ENCODE data around the gene FERMT3.
A peak's percentile ranks its signal among the peaks of the same experiment; 100 is the strongest.

The FERMT3 gene

DNA sequence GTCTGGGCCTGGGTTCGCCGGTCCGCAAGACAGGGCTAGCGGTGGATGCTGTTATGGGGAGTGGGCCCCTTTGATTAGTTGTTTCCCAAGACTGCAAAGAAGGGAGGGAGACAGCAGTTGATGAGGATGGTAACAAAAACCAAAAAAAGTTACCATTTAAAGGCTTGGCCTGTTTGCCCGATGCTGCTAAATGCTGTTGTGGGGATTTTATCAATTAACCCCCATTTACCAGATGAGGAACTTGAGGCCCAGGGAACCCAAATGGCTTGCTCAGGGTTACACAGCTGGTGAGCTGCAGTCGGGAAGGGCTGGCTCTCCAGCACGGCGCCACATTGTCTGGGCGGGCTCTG is 16.1 kb downstream of the FERMT3 start:
- DNase-seq = no peak

DNA sequence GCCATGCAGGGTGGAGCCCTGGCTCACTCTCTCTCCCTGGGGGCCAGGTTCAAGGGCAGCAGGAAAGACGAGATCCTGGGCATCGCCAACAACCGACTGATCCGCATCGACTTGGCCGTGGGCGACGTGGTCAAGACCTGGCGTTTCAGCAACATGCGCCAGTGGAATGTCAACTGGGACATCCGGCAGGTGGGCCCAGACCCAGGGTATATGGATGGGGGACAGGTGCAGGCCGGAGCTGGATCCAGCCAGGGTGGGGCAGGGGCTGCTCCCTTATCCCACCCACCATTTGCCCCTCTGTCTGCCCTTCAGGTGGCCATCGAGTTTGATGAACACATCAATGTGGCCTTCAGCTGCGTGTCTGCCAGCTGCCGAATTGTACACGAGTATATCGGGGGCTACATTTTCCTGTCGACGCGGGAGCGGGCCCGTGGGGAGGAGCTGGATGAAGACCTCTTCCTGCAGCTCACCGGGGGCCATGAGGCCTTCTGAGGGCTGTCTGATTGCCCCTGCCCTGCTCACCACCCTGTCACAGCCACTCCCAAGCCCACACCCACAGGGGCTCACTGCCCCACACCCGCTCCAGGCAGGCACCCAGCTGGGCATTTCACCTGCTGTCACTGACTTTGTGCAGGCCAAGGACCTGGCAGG is 16.6 kb downstream of the FERMT3 start:
- no peak for DNase-seq

DNA sequence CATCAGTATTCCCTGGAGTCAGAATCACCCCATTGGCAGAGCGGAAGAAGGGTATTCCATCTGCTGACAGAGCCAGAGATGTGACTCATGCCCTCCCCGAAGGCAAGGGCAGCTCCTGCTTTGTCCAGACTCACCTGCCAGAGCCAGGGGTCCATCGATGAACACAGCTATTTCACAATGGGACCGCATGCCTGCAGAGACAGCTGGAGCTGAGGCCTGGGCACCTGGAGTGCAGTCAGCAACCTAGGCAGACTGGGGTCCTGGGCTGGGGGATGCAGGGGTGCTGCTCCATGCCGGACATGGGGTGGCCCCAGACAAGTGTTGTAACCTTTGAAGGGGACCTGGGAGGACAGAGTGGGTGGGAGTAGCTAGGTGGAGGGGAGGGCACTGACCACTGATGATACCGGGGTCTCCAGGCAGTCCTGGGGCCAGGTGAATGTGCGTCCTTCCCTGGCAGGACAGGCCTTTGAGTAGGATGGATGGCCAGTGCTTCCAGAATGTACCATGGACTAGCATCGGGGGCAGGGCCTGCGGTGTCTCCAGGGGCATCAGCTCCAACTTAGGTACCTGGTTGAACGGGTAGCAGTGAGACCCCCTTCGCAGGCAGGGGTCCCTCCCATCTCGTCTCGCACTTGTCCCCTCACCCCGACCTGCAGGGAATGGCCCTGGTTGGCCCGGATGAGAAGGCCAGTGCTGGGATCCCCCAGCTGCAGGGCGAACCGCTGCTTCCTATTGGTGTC is 17.8 kb downstream of the FERMT3 start:
- no peak for DNase-seq

DNA sequence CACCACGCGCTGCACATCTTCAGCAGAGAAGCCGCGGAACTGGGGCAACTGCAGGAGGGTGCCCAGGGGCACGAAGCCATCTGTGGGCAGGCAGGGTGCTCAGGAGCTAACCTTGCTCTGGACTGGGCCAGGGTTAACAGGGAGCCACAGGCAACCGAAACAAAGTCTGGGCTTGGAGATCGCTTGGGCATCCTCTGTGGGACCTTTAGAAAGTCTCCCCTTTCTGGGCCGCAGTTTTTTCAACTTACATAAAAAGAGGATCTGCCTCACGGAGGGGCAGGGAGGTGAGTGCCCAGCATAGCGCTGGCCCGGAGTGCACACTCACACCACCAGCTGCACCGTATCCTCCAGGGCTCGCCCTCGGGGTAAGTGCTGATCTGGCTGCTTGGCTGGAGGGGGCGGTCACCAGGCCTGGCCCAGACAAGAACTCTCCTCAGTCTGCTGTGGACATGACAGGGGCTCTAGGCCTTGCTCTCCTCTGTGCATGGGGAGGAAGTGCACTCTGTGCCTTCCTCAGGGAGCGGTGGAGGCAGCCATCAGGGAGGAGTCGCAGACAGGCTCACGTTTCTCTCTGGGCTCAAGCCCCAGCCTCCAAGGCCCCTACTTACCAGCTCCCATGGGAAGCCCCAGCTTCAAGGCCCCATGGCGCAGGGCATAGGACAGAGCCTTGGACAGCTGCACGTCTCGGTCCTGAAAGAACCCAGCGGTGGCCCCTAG is 18.5 kb downstream of the FERMT3 start:
- no peak for DNase-seq

DNA sequence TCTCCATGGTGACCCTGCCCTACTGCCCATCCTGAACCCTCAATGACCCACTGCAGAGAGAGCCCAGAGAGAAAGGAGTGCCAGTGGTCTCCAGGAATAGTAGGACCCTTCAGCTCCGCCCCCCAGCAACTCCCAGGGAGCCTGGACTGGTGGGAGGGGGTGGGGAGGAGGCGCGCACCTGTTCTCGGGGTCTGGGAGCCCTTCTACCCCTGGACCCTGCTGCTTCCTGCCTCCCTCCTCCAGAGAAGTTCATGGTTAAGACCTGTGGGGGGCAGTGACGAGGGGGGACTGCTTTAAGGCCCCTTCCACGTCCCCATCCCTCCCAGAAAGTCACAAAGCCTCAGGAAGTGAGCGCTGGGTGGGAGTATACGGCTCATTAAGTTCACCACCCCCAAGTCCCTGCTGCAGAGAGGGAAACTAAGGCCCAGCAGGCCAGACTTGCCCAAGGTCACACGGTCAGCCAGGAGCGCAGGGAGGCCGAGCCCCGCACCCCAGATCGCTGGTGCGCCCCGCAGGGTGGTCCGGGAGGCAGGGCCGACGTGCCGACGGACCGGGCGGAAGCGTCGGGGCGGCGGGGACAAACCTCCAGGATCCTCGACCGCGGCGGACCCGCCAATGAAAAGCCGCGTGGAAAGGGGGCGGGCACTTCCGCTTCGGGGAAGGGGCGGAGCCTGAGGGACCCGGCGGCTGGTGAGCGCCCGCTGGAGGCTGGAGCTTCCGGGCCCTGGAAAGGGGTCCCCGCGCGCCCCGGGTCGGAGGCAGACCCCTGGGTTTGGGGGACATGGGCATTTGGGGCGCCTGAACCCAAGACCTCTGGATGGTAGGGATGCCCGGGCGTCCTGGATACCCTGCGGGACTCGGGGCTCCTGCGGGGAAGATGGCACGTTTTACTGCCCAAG is 19.3 kb downstream of the FERMT3 start, which contains the start of the genes NUDT22 and TRPT1:
NUDT22 (plus strand) TSS at position 667 of the 899 bp plus-strand sequence. CDS start 379 bp downstream, outside the sequence.
TRPT1 (minus strand) TSS at position 579 of the 899 bp plus-strand sequence; CDS start at position 253, 326 bp downstream.
- peak; percentile 25 for DNase-seq

DNA sequence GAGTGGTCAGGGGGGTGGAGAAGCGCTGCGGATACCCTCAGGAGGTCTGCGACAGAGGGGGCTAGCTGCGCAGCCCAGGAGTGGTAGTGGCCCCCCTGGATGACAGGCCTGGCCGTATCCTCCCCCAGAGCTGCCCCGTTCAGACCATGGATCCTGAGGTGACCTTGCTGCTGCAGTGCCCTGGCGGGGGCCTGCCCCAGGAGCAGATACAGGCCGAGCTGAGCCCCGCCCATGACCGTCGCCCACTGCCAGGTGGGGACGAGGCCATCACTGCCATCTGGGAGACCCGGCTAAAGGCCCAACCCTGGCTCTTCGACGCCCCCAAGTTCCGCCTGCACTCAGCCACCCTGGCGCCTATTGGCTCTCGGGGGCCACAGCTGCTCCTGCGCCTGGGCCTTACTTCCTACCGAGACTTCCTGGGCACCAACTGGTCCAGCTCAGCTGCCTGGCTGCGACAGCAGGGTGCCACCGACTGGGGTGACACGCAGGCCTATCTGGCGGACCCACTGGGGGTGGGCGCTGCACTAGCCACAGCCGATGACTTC is 20.1 kb downstream of the FERMT3 start:
- DNase-seq = no peak

DNA sequence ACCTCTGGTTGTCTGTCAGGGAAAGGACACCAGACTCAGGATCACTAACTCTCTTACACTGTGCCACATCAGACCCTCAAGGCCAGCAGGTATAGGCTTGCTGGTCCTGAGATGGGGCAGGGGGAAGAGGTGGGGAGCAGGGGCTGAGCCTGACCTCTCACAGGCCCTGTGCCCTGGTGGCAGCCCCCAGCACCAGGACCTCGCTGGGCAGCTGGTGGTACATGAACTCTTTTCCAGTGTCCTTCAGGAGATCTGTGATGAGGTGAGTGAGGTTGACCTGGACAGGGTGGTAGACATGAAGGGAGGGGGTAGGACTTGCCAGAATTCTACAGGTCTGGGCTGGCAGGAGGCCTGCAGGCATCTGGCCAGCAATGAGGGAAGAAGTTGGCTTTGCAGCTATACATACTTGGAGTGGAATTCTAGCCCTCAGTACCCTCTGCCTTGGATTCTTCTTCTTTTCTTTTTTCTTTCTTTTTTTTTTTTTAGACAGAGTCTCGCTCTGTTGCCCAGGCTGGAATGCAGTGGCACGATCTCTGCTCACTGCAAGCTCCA is 21.0 kb downstream of the FERMT3 start:
- no peak for DNase-seq

DNA sequence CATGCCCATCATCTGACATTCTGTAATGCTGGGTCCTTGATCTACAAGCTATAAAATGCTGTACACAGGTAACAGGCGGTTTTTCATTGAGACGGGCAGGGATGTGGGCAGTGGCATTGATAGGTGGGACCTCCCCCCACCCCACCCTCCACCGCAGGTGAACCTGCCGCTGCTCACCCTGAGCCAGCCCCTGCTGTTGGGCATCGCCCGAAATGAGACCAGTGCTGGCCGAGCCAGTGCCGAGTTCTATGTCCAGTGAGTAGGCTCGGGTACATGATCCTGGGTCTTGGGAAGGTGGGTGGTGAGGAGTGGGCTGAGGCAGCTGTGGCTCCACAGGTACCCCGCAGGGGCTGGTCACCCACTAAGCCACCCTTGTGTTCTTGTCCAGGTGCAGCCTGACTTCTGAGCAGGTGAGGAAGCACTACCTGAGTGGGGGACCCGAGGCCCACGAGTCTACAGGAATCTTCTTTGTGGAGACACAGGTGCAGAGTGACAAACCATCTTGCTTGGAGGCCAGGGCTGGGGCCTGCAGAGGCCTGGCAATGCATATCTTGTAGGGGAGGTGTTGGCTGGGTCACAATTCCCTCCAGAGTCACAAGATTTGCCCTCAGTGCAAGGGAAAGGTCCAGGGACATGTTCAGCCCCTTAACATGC is 22.7 kb downstream of the FERMT3 start:
- no peak for DNase-seq

DNA sequence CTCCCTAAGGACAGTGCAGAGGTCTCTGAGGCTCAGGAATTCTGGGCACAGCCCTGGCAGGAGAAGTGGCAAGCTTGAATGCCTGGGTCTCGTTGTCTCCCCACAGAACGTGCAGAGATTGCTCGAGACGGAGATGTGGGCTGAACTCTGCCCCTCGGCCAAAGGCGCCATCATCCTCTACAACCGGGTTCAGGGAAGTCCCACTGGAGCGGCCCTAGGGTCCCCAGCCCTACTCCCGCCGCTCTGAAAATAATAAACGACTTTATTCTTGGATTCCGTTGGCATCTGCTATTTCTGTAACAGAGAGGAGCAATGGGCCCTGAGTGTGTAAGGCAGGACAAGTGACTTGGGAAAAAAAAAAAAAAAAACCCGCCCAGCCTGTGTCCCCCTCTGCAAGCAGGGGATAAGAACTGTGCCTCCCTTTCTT is 23.2 kb downstream of the FERMT3 start:
- no peak for DNase-seq

DNA sequence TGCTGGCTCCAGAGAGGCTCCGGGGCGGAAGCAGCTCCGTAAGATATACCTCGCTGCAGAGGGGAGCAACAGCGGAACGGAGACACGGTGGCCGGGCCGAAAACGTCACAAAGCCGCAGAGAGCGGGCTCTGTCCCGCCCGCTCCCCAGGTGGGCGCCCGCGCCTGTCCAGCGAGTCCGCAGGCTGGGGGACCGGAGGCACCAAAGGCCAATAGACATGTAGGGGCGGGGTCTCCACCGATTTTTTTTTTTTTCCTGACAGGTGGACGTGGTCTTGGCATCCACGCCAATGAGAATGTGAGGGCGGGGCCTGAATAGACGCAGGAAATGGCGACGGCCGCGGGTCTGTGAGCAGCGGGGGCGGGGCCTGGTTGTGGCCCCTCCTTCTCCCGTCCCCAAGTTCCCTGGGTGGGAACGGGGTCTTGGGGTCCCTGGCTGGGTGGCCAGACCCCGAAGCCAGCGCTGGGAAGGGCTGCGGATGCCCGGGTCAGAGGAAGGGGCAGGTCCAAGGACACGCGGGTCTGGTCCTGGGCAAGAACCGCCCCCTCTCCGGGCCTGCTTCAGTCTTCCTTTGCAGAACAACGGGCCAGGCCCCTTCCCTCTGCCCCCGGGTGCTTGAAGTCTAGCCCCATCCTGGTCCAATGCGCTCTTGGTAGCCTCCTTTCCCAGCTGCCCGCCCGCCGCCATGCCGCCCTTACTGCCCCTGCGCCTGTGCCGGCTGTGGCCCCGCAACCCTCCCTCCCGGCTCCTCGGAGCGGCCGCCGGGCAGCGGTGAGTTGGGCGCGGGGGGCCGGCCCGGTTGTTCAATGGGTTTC is 23.9 kb downstream of the FERMT3 start, which contains the start of gene DNAJC4:
DNAJC4 (plus strand) TSS at position 378 of the 814 bp plus-strand sequence; CDS start at position 685, 307 bp downstream.
- DNase-seq = peak; percentile 61

DNA sequence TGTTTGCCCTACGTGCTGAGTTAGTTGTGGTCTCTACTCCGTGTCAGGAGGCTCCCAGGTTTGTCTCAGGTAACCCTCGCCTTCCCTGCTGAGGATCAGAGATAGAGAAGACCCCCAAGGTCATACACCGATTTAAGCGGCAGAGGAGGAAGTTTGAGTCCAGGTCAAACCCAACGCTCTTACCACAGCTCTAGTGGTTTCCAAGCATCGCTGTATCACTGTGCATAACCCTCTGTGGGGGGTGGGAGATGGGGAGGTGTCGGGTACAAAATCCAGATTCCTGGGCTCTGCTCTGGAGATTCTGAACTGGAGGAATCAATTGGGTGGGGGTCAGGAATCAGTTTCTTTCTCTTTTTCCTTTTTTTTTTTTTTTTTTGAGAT is 24.5 kb downstream of the FERMT3 start:
- no peak for DNase-seq

DNA sequence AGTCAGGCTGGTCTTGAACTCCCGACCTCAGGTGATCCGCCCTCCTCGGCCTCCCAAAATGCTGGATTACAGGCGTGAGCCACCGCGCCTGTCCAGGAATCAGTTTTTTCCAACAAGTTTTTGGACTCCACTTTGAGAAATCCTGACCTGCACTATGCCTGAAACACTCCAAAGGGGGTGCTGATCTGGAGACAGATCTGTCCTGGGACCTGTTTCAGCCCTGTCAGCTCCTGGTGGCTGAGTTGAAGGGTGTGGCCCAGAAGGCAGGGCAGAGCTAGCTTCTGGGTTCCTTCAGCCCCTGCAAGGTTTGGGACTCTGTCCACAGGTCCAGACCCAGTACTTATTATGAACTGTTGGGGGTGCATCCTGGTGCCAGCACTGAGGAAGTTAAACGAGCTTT is 25.0 kb downstream of the FERMT3 start:
- DNase-seq = no peak

DNA sequence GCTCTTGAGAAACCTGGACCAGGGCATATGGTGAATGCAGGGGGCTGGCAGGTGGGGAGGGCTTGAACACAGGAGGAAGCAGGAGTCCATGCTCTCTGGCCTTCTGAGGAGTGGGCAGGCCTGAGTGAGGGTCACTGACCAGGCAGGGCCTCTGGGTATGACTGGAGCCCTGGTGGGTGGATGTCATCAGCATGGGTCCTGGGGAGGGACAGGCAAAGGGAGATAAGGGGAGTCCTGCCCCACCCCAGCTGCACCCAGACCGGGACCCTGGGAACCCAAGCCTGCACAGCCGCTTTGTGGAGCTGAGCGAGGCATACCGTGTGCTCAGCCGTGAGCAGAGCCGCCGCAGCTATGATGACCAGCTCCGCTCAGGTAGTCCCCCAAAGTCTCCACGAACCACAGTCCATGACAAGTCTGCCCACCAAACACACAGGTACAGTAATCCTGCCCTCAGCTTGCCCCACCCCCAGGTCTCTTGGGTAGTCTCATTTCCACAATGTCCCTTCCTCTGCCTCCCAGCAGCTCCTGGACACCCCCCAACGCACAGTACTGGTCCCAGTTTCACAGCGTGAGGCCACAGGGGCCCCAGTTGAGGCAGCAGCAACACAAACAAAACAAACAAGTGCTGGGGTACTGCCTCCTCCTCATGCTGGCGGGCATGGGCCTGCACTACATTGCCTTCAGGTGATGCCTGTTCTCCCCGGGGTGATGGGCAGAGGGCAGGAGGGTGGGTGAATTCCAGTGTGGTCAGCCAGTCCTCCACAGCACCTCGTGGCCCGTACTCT is 25.9 kb downstream of the FERMT3 start:
- DNase-seq = no peak

DNA sequence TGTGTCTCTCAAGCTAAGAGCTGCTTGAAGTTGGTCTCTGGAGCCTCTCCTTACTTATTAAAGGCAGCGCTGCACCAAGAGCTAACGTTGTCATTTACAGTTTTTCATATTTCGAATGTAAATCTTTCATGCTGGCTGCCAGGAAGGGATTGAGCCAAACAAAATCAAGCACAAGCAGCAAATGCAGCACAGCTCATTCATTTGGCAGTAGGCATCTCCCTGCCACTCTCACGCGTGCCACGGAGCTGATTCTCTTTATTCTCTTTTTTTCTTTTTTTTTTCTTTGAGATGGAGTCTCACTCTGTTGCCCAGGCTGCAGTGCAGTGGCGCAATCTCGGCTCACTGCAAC is 26.4 kb downstream of the FERMT3 start:
- no peak for DNase-seq

DNA sequence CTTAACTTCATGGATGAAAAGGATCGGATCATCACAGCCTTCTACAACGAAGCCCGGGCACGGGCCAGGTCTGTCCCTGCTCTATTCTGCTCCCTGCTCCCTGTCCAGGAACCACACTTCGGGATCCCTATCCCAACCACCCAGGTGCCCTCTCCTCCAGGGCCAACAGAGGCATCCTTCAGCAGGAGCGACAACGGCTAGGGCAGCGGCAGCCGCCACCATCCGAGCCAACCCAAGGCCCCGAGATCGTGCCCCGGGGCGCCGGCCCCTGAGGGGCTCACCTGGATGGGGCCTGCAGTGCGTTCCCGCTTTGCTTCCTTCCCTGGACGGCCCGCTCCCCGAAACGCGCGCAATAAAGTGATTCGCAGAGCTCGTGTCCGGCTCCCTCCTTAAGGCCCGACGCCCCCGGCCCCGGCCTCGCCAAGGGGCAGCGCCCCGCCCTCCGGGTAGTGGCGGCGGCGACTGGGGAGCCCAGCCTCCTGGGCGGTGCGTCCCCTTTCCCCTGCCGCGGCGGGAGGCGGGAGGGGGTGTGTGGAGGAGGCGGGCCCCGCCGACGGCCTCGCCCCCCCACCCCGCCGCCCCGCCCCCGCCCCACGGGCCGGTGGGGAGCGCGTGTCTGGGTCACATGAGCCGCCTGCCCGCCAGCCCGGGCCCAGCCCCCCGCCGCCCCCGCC is 27.5 kb downstream of the FERMT3 start, which contains the start of gene VEGFB:
VEGFB (plus strand) TSS at position 672 of the 674 bp plus-strand sequence. CDS start 250 bp downstream, outside the sequence.
- peak; percentile 28 for DNase-seq

DNA sequence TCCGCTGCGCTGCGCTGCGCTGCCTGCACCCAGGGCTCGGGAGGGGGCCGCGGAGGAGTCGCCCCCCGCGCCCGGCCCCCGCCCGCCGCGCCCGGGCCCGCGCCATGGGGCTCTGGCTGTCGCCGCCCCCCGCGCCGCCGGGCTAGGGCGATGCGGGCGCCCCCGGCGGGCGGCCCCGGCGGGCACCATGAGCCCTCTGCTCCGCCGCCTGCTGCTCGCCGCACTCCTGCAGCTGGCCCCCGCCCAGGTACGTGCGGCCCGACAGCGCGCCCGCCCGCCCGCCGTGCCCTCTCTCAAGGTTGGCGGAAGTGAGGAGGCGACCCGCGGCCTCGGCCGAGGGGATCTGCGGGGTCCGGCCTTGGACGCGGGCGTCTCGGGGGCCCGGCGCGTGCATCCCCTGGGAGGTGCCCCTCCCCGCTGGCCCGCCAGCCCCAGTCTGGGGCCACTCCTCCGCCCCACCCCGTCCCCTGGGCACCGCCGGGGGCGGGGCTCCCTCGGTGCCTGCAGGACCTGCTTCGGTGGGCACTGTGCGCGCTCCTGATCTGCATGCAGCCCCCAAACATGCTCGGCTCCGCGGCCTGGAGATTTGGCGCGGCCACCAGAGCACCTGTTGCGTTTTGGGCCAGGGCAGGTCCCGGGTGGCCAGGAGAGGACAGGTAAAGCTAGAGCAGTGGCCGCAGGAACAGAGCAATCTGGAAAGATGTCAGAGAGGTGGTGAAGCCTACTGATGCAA is 28.3 kb downstream of the FERMT3 start:
- DNase-seq = no peak

DNA sequence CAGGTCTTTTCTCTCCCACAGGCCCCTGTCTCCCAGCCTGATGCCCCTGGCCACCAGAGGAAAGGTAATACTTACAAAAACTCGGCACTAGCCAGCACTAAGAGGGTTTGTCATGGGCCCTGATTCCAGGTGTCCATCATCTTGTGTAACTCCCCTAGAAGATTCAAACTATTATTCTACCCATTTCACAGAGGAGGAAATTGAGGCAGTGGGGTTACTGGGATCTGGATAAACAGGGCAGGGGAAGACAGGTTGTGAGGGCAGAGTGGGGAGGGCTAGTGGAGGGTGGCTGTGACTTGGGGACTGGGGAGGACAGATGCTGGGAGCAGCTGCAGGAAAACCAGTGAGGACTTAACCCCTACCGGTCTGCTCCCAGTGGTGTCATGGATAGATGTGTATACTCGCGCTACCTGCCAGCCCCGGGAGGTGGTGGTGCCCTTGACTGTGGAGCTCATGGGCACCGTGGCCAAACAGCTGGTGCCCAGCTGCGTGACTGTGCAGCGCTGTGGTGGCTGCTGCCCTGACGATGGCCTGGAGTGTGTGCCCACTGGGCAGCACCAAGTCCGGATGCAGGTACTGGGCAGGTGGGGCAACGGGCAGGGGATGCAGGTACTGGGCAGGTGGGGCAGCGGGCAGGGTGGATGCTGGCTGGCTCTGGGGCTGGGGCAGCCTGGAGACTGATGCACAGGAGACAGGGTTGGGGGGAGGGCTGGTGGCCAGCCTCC is 29.1 kb downstream of the FERMT3 start:
- DNase-seq = no peak
